Prostate gland (tissue), 2 donors: Measurements from ENCODE around the gene MIGA1. TPM values are rescaled to one million over a fixed set of nuclear protein-coding genes. Genes with fewer than 3 reads are reported as not detected.
"Not testable (repeated sequence)": the region's sequence is repeated elsewhere in the genome, so short reads cannot be mapped to it uniquely, and the experiment has no call there.

ENCODE experiments used
- DNase-seq: peaks from one replicate; pipeline ENCODE4 v3.0.0-alpha.2; 2019; ENCODE audit warnings: low spot score
- H3K27ac ChIP-seq, 2 donors: fragments of 200-600 bp; sonication (generic); 2 replicates each; pipeline ENCODE4 v1.5.1; 2017 to 2019
- H3K27me3 ChIP-seq: fragments of 200-600 bp; sonication (generic); replicated peaks from 2 replicates; pipeline ENCODE4 v1.5.1; 2019; ENCODE audit not compliant: insufficient read depth
- H3K36me3 ChIP-seq, 2 donors: fragments of 200-600 bp; sonication (generic); 1 replicate in 1 of 2; 2 replicates in 1 of 2; pipeline versions ENCODE4 v1.5.1 to v1.8.1; 2017 to 2019
- H3K4me1 ChIP-seq: fragments of 200-600 bp; sonication (generic); replicated peaks from 2 replicates; pipeline ENCODE4 v1.5.1; 2019
- H3K4me3 ChIP-seq, 2 donors: fragments of 200-600 bp; sonication (generic); 2 replicates each; pipeline ENCODE4 v1.5.1; 2017 to 2019
- H3K9me3 ChIP-seq: fragments of 200-600 bp; sonication (generic); 2 replicates; pipeline ENCODE4 v1.5.1; 2017
- POLR2A ChIP-seq: fragments of 450-650 bp; IDR thresholded peaks from one replicate; pipeline ENCODE4 v1.6.1; 2016; ENCODE audit warnings: antibody characterized with exemption, mild to moderate bottlenecking
- POLR2AphosphoS5 ChIP-seq: sonication (generic); formaldehyde crosslinking; IDR thresholded peaks from one replicate; pipeline ENCODE4 v1.6.1; 2017; ENCODE audit warnings: antibody characterized with exemption
- WGBS: methylation state at CpG from one replicate; pipeline ENCODE4 v1.1.5; 2018; 5-methylcytosine and 5-hydroxymethylcytosine counted together
- intact Hi-C: fragments of 100-400 bp; cut with DNase I; formaldehyde crosslinking; loops from one replicate; pipeline ENCODE4 v1.14.2; 2022
- total RNA-seq, 2 donors: library from RNA; depleted of rRNA; stranded (reverse); fragments of >200 nt; gene quantifications; one replicate each; pipeline ENCODE4 v1.1.0, GENCODE V29; 2016
- TF ChIP-seq, protein P1 (sequence below), 4 experiments: fragments of 200-600 bp in 2 of 4; fragments of 450-650 bp in 2 of 4; sonication (generic) in 2 of 4; IDR thresholded peaks; 1 replicate in 3 of 4; 2 replicates in 1 of 4; pipeline ENCODE4 v1.5.1; 2016 to 2019; ENCODE audit warnings: antibody characterized with exemption in 4 of 4, mild to moderate bottlenecking in 2 of 4, moderate library complexity in 2 of 4

The MIGA1 gene
- total RNA-seq, 2 donors from 2014 or later, result 16.2 to 19.3 TPM

GRCh38 chr1:77820121-77820520 lies 40.7 kb downstream of the MIGA1 start:
- 97% methylated on average over 1 of the region's 1 CpG for WGBS
- H3K9me3 ChIP-seq, result no peaks in the 10 kb centered on the region
- no peak for DNase-seq
- intact Hi-C loops, result loop anchor here (10.0 kb wide), 1 partner anchor 155 kb away; the partner anchor contains the start of gene FUBP1
- no peak overlapping the region for H3K4me3 ChIP-seq
- no peaks in the 10 kb centered on the region for H3K4me1 ChIP-seq
- TF ChIP-seq POLR2AphosphoS5 (no peak), POLR2A (no peak)
- TF ChIP-seq, protein P1, sequence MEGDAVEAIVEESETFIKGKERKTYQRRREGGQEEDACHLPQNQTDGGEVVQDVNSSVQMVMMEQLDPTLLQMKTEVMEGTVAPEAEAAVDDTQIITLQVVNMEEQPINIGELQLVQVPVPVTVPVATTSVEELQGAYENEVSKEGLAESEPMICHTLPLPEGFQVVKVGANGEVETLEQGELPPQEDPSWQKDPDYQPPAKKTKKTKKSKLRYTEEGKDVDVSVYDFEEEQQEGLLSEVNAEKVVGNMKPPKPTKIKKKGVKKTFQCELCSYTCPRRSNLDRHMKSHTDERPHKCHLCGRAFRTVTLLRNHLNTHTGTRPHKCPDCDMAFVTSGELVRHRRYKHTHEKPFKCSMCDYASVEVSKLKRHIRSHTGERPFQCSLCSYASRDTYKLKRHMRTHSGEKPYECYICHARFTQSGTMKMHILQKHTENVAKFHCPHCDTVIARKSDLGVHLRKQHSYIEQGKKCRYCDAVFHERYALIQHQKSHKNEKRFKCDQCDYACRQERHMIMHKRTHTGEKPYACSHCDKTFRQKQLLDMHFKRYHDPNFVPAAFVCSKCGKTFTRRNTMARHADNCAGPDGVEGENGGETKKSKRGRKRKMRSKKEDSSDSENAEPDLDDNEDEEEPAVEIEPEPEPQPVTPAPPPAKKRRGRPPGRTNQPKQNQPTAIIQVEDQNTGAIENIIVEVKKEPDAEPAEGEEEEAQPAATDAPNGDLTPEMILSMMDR (IDR thresholded peaks at IDR 0.05), result no peak
- H3K27ac ChIP-seq, result no peak overlapping the region
- no peaks in the 10 kb centered on the region for H3K36me3 ChIP-seq
- H3K27me3 ChIP-seq, result no peaks in the 10 kb centered on the region

GRCh38 chr1:77824079-77824478 lies 44.6 kb downstream of the MIGA1 start:
- no peaks in the 10 kb centered on the region for H3K27me3 ChIP-seq
- no peaks in the 10 kb centered on the region for H3K4me1 ChIP-seq
- H3K4me3 ChIP-seq, result no peak overlapping the region
- 84% methylated on average over 2 of the region's 2 CpGs for WGBS
- TF ChIP-seq POLR2AphosphoS5, result no peak
- no peak for TF ChIP-seq POLR2A
- TF ChIP-seq, protein P1 (IDR thresholded peaks at IDR 0.05), result no peak
- H3K36me3 ChIP-seq, result no peaks in the 10 kb centered on the region
- no peaks in the 10 kb centered on the region for H3K9me3 ChIP-seq
- no peak overlapping the region for H3K27ac ChIP-seq
- intact Hi-C loops, result loop anchor here (10.0 kb wide), 1 partner anchor 151 kb away; the partner anchor contains the start of gene FUBP1
- DNase-seq, result no peak

- Histone ChIP-seq H3K4me3 (no peak overlapping the region), H3K9me3 (no peaks in the 10 kb centered on the region), H3K4me1 (no peaks in the 10 kb centered on the region), H3K27me3 (no peaks in the 10 kb centered on the region), H3K36me3 (no peaks in the 10 kb centered on the region), H3K27ac (no peak overlapping the region)
- intact Hi-C loops, result loop anchor here (10.0 kb wide), 1 partner anchor 150 kb away; the partner anchor contains the start of gene FUBP1
- TF ChIP-seq, protein P1 (IDR thresholded peaks at IDR 0.05), result no peak
- TF ChIP-seq POLR2AphosphoS5, result no peak
- no peak for TF ChIP-seq POLR2A
- no peak for DNase-seq
- 100% methylated on average over 1 of the region's 1 CpG for WGBS
Observed at GRCh38 chr1:77824694-77825093, 45.2 kb downstream of the MIGA1 start.

GRCh38 chr1:77825131-77825709 lies 45.8 kb downstream of the MIGA1 start:
- no peaks in the 10 kb centered on the region for H3K9me3 ChIP-seq
- TF ChIP-seq, protein P1 (IDR thresholded peaks at IDR 0.05), result peak in 3 of 4 experiments; percentile 40 to 53 (median 53)
- TF ChIP-seq POLR2AphosphoS5, result peak; percentile 68
- TF ChIP-seq POLR2A, result no peak
- no peak overlapping the region for H3K27ac ChIP-seq
- no peaks in the 10 kb centered on the region for H3K36me3 ChIP-seq
- H3K4me1 ChIP-seq, result no peaks in the 10 kb centered on the region
- 52% methylated on average over 10 of the region's 10 CpGs for WGBS
- intact Hi-C loops, result loop anchor here (10.0 kb wide), 1 partner anchor 150 kb away; the partner anchor contains the start of gene FUBP1
- H3K4me3 ChIP-seq, result no peak overlapping the region
- peak; percentile 61 for DNase-seq
- no peaks in the 10 kb centered on the region for H3K27me3 ChIP-seq

DNA sequence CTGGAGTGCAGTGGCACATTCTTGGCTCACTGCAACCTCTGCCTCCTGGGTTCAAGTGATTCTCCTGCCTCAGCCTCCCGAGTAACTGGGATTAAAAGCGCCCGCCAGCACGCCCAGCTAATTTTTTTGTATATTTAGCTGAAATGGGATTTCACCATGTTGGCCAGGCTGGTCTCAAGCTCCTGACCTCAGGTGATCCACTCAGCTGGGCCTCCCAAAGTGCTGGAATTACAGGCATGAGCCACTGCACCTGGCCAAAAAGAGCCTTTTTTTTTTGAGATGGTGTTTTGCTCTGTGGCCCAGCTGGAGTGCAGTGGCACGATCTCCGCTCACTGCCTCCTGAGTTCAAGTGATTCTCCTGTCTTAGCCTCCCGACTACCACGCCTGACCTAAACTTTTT lies 47.4 kb downstream of the MIGA1 start:
- H3K27me3 ChIP-seq, H3K9me3 ChIP-seq, DNase-seq, H3K36me3 ChIP-seq, H3K4me1 ChIP-seq, H3K4me3 ChIP-seq, H3K27ac ChIP-seq: not testable (repeated sequence)
- intact Hi-C loops, result loop anchor here (10.0 kb wide), 1 partner anchor 148 kb away; the partner anchor contains the start of gene FUBP1
- 95% methylated on average over 8 of the region's 8 CpGs for WGBS
